ENCODE measurements around the gene SNX32. TPM values are rescaled to one million over a fixed set of nuclear protein-coding genes. Genes with fewer than 3 reads are reported as not detected.
A peak's percentile ranks its signal among the peaks of the same experiment; 100 is the strongest.

Gene SNX32
- total and polyA plus RNA-seq, 9 of the 15 experiments (the other 6 are each of a cell fraction or from before 2014, with no cell fraction given): 0.03 TPM; not detected in 7

- no peak for TF ChIP-seq TFAP4 (CRISPR knock-in tag; IDR thresholded peaks at IDR 0.05; ENCODE audit: borderline replicate concordance)
- TF ChIP-seq E2F3 (CRISPR knock-in tag; IDR thresholded peaks at IDR 0.05): no peak
- TF ChIP-seq MEF2D (tag; conservative IDR thresholded peaks at IDR 0.05; ENCODE audit: low read depth): no peak
Observed at GRCh38 chr11:65796726-65797601, 36.8 kb upstream of the SNX32 start (continued).

GRCh38 chr11:65797711-65798110 is 36.1 kb upstream of the SNX32 start:
- WGBS (ENCODE audit: insufficient coverage, low coverage, missing lambda C conversion rate): 1% methylated on average over 13 of the region's 13 CpGs
- CTCF ChIA-PET (ENCODE audit: low intra/inter-chr PET ratio): no interaction called here

More at GRCh38 chr11:65797711-65798110, 36.1 kb upstream of the SNX32 start:
- H3K4me1 ChIP-seq (replicated peaks in 1 of 2; ENCODE audit: control insufficient read depth in 2 of 2, insufficient read depth in 2 of 2, low read length in 2 of 2): peaks cover 0 to 31% of the 10 kb centered on the region in 2 experiments; a peak in 2 of 5 replicates
- H3K4me3 ChIP-seq: no peak overlapping the region
- no peak overlapping the region for H3K4me2 ChIP-seq (ENCODE audit: insufficient read depth, low read length)
- POLR2A ChIA-PET: interaction anchor here (1.3 to 1.4 kb wide), 2 partner anchors 8 to 10 kb away, joined by 4 to 5 read pairs; no protein-coding TSS in a partner anchor
- no peak for DNase-seq (ENCODE audit: extremely low read depth in 1 of 4, low spot score in 3 of 4)
- H3K9me3 ChIP-seq (replicated peaks; ENCODE audit: control insufficient read depth, insufficient read depth, low read depth, low read length): no peaks in the 10 kb centered on the region
- H3K27me3 ChIP-seq (ENCODE audit: control insufficient read depth in 2 of 2, insufficient read depth in 2 of 2, low read length in 2 of 2): peaks cover 71 to 90% of the 10 kb centered on the region in 2 experiments
- TF ChIP-seq HMG20A (CRISPR knock-in tag; conservative IDR thresholded peaks at IDR 0.05) (no peak), DIDO1 (tag; IDR thresholded peaks at IDR 0.05; ENCODE audit: low read depth) (no peak)
- H4K20me1 ChIP-seq (replicated peaks; ENCODE audit: control insufficient read depth, insufficient read depth, low read length): 0 out of 2 replicates have a peak, but pooled peaks cover 10% of the 10 kb centered on the region
- H3K9me1 ChIP-seq (ENCODE audit: control insufficient read depth, insufficient read depth, low read length): no peaks in the 10 kb centered on the region
- H3K79me2 ChIP-seq (ENCODE audit: control insufficient read depth, insufficient read depth, low read length): no peaks in the 10 kb centered on the region
- no peak overlapping the region for H2AFZ ChIP-seq (ENCODE audit: low read depth, low read length)
- intact Hi-C loops (cut with micrococcal nuclease): no loop called here
- in situ Hi-C loops (cut with MboI): no loop called here
- no TSS peak for BruUV-seq (replicated peaks)
- no peaks in the 10 kb centered on the region for H3K36me3 ChIP-seq (ENCODE audit: control insufficient read depth, insufficient read depth, low read length)
- no peak overlapping the region for H3K27ac ChIP-seq (ENCODE audit: extremely low read depth, low read depth, low read length)
- no peak for FAIRE-seq
- H3K9ac ChIP-seq (ENCODE audit: insufficient read depth in 1 of 2, low read depth in 2 of 2, low read length in 2 of 2): peak overlapping the region in 1 of 2 experiments; percentile 21; a peak in 1 of 4 replicates
- no peak for ATAC-seq
